WTC11 (cell line): Measurements from ENCODE around the gene MEGF6. TPM values are rescaled to one million over a fixed set of nuclear protein-coding genes. Genes with fewer than 3 reads are reported as not detected.

Experiments used
- ATAC-seq: fragments of 200-7000 bp; cut with Tn5 transposase; 2 replicates; pipeline ENCODE4 v1.10.0; 2021; ENCODE audit warnings: mild to moderate bottlenecking, moderate library complexity
- CTCF ChIA-PET: fragments of 300-600 bp; sonication (Branson Sonifier 250); formaldehyde crosslinking; loops from one replicate; lab custom pipeline; 2021; ENCODE audit warnings: antibody characterized with exemption; lab: Charles Lee
- POLR2A ChIA-PET: fragments of 350-600 bp; sonication (Branson Sonifier 250); formaldehyde crosslinking; loops from one replicate; lab custom pipeline; 2021; ENCODE audit warnings: antibody characterized with exemption; lab: Charles Lee
- DNase-seq: peaks from one replicate; pipeline ENCODE4 v3.0.0; 2021; ENCODE audit warnings: low spot score
- H3K27ac Mint-ChIP-seq: 2 replicates; pipeline ENCODE4 v1.8.0; 2021; ENCODE audit warnings: mixed read lengths
- H3K27me3 Mint-ChIP-seq: 2 replicates; pipeline ENCODE4 v1.8.0; 2021; ENCODE audit warnings: low read depth, mild to moderate bottlenecking, moderate library complexity, mixed read lengths
- H3K36me3 Mint-ChIP-seq: 2 replicates; pipeline ENCODE4 v1.8.0; 2021; ENCODE audit warnings: mixed read lengths
- H3K4me1 Mint-ChIP-seq: 2 replicates; pipeline ENCODE4 v1.8.0; 2022; ENCODE audit warnings: mixed read lengths
- H3K4me3 Mint-ChIP-seq: 2 replicates; pipeline ENCODE4 v1.8.0; 2021; ENCODE audit warnings: mild to moderate bottlenecking, moderate library complexity, mixed read lengths
- H3K9me3 Mint-ChIP-seq: 2 replicates; pipeline ENCODE4 v1.8.0; 2021; ENCODE audit warnings: mixed read lengths
- AFF4 ChIP-seq: sonication (generic); formaldehyde crosslinking; IDR thresholded peaks from 2 replicates; pipeline ENCODE4 v1.8.1; 2023; ENCODE audit warnings: mild to moderate bottlenecking, missing genetic modification reagents, borderline replicate concordance
- ARID4B ChIP-seq: sonication (generic); formaldehyde crosslinking; IDR thresholded peaks from 2 replicates; pipeline ENCODE4 v1.8.0; 2023; ENCODE audit warnings: missing genetic modification reagents, mild to moderate bottlenecking, borderline replicate concordance
- CBFB ChIP-seq: sonication (generic); formaldehyde crosslinking; IDR thresholded peaks from 2 replicates; pipeline ENCODE4 v1.8.1; 2022; ENCODE audit warnings: mild to moderate bottlenecking, low read depth, missing genetic modification reagents
- ELF4 ChIP-seq: sonication (generic); formaldehyde crosslinking; IDR thresholded peaks from 2 replicates; pipeline ENCODE4 v1.8.1; 2022; ENCODE audit warnings: low read depth, mild to moderate bottlenecking, moderate library complexity, missing genetic modification reagents
- FOXK1 ChIP-seq: sonication (generic); formaldehyde crosslinking; IDR thresholded peaks from 2 replicates; pipeline ENCODE4 v1.8.0; 2022; ENCODE audit warnings: mild to moderate bottlenecking, moderate library complexity, missing genetic modification reagents
- FOXP4 ChIP-seq: sonication (generic); formaldehyde crosslinking; IDR thresholded peaks from 2 replicates; pipeline ENCODE4 v1.8.0; 2022; ENCODE audit warnings: mild to moderate bottlenecking, missing genetic modification reagents
- GABPB1 ChIP-seq: sonication (generic); formaldehyde crosslinking; IDR thresholded peaks from 2 replicates; pipeline ENCODE4 v1.8.1; 2023; ENCODE audit warnings: mild to moderate bottlenecking, missing genetic modification reagents
- JUN ChIP-seq: sonication (generic); formaldehyde crosslinking; IDR thresholded peaks from 2 replicates; pipeline ENCODE4 v1.8.0; 2023; ENCODE audit warnings: mild to moderate bottlenecking, missing genetic modification reagents
- NR3C1 ChIP-seq: sonication (generic); formaldehyde crosslinking; conservative IDR thresholded peaks from 2 replicates; pipeline ENCODE4 v1.8.1; 2023; ENCODE audit warnings: low read depth, mild to moderate bottlenecking, missing genetic modification reagents
- OVOL2 ChIP-seq: fragments of 250-450 bp; sonication (Bioruptor Pico); IDR thresholded peaks from 2 replicates; pipeline ENCODE4 v1.9.0; 2021; ENCODE audit warnings: mild to moderate bottlenecking, borderline replicate concordance
- PREB ChIP-seq: sonication (generic); formaldehyde crosslinking; IDR thresholded peaks from 2 replicates; pipeline ENCODE4 v1.8.1; 2022; ENCODE audit warnings: mild to moderate bottlenecking, missing genetic modification reagents, moderate library complexity, borderline replicate concordance
- STAT6 ChIP-seq: sonication (generic); formaldehyde crosslinking; conservative IDR thresholded peaks from 2 replicates; pipeline ENCODE4 v1.8.1; 2023; ENCODE audit warnings: mild to moderate bottlenecking, low read depth, missing genetic modification reagents, moderate library complexity
- TCF7 ChIP-seq: sonication (generic); formaldehyde crosslinking; IDR thresholded peaks from 2 replicates; pipeline ENCODE4 v1.8.0; 2022; ENCODE audit warnings: mild to moderate bottlenecking, low read depth, missing genetic modification reagents, moderate library complexity
- ZNF121 ChIP-seq: sonication (generic); formaldehyde crosslinking; IDR thresholded peaks from 2 replicates; pipeline ENCODE4 v1.8.0; 2023; ENCODE audit warnings: missing genetic modification reagents
- ZNF671 ChIP-seq: fragments of 250-450 bp; sonication (Bioruptor Pico); IDR thresholded peaks from 2 replicates; pipeline ENCODE4 v1.8.0; 2021; ENCODE audit warnings: mild to moderate bottlenecking
- total RNA-seq: library from RNA; stranded (reverse); gene quantifications from 3 replicates; pipeline ENCODE4 v1.2.3, GENCODE V29; 2021

Gene MEGF6
- total RNA-seq, 1 experiment from 2014 or later = 24.9 TPM

GRCh38 chr1:3501856-3502640 lies 109.3 kb downstream of the MEGF6 start (continued):
- peak; percentile 83; the same call in 1 of the 2 replicates for TF ChIP-seq FOXP4 (CRISPR knock-in tag)
- no peak for TF ChIP-seq NR3C1 (CRISPR knock-in tag)
- peak; percentile 80 for TF ChIP-seq JUN (CRISPR knock-in tag)
- TF ChIP-seq ARID4B (CRISPR knock-in tag) = peak; percentile 87
- 0 out of 2 replicates have a peak, but pooled peaks have one; percentile 47 for TF ChIP-seq TCF7
- 0 out of 2 replicates have a peak, but pooled peaks have one; percentile 34 for TF ChIP-seq ELF4 (CRISPR knock-in tag)
- TF ChIP-seq FOXK1 (CRISPR knock-in tag) = 0 out of 2 replicates have a peak, but pooled peaks have one; percentile 52

GRCh38 chr1:3501437-3501836 lies 109.9 kb downstream of the MEGF6 start:
- Mint-ChIP-seq H3K4me3 (no peak overlapping the region), H3K9me3 (no peaks in the 10 kb centered on the region), H3K4me1 (no peaks in the 10 kb centered on the region), H3K27ac (no peak overlapping the region)
- DNase-seq (no peak), ATAC-seq (no peak)
- TF ChIP-seq ELF4 (CRISPR knock-in tag) (no peak), CBFB (no peak), OVOL2 (CRISPR knock-in tag) (no peak), STAT6 (CRISPR knock-in tag) (no peak), PREB (CRISPR knock-in tag) (no peak), FOXP4 (CRISPR knock-in tag) (no peak), ZNF671 (CRISPR knock-in tag) (no peak), AFF4 (CRISPR knock-in tag) (no peak), GABPB1 (CRISPR knock-in tag) (no peak), ZNF121 (no peak)
- TF ChIP-seq, all 79 proteins: peak for 0
- ChIA-PET POLR2A (no interaction called here), CTCF (interaction anchor here (0.9 to 6.2 kb wide), 10 partner anchors 11 to 118 kb away, joined by 3 to 71 read pairs (median 4); no protein-coding TSS in a partner anchor)
- H3K27me3 Mint-ChIP-seq = no peaks in the 10 kb centered on the region
- H3K36me3 Mint-ChIP-seq = no peaks in the 10 kb centered on the region
